Endometrial microvascular endothelial cells (primary cell): ENCODE results near the gene FFAR2. TPM values are rescaled to one million over a fixed set of nuclear protein-coding genes. Genes with fewer than 3 reads are reported as not detected.
"Not testable (repeated sequence)": the region's sequence is repeated elsewhere in the genome, so short reads cannot be mapped to it uniquely, and the experiment has no call there.

Experiments
- in situ Hi-C: cut with HindIII; loops from 2 replicates; pipeline ENCODE4 v1.10.0; 2017; ENCODE audit warnings: low sequenced_read_pairs, low pct_unique_long_range_greater_than_20kb; ENCODE audit errors: inconsistent ontology term
- total RNA-seq: library from RNA; depleted of rRNA; stranded (reverse); fragments of >200 nt; gene quantifications from one replicate; pipeline ENCODE4 v1.2.3, GENCODE V29; 2015; ENCODE audit errors: inconsistent ontology term

Gene FFAR2
- total RNA-seq, 1 donor from 2014 or later = not detected

DNA sequence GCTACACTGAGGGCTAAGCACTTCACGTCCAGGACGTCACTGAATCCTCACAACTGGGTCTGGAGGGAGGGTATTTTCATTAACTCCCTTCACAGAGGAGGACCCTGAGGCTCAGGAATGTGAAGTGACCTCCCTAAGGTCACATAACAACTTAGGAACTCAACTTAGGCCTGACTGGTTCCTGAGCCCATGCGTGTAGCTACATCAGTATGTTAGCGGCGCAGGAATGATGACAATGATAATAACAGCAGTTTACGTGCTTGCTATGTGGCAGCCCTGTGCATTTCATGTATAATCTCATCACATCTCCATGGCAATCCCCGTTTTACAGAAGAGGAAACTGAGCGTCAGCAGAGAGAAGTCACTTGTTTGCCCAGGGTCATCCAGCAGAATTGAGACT lies 23.9 kb downstream of the FFAR2 start:
- in situ Hi-C loops = no loop called here

DNA sequence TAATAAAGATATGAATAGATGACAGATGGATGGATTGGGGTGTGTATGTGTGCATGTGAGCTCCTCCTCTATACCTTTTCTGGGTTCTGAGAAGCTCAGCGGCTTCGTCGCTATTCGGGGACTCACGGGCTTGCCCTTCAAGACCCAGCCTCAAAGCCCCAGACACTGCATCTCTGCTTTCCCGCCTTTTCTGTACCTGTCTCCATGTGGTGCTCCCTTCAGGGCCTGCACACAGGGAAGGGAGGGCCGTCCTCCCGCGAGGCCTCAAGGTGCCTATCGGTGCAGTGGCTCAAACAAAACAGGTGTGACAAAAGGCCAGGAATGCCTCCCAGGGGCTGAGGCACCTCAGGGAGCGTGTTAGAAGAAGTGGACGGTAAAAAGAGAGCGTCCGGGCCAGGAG lies 26.0 kb downstream of the FFAR2 start:
- in situ Hi-C loops = no loop called here

DNA sequence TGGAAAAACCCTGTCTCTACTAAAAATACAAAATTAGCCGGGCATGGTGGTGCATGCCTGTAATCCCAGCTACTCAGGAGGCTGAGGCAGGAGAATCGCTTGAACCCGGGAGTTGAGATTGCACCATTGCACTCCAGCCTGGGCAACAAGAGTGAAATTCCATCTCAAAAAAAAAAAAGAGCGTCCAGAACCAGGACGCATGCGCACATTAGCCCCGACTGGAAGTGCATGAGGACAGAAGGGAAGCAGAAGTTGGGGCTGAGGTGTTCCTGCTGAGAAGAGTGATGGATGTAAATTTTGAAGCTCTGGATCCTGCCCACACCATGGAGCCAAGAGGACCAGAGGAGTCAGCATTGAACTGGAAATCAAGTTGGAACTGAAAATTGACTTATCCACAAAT lies 26.5 kb downstream of the FFAR2 start:
- in situ Hi-C loops = not testable (repeated sequence)

DNA sequence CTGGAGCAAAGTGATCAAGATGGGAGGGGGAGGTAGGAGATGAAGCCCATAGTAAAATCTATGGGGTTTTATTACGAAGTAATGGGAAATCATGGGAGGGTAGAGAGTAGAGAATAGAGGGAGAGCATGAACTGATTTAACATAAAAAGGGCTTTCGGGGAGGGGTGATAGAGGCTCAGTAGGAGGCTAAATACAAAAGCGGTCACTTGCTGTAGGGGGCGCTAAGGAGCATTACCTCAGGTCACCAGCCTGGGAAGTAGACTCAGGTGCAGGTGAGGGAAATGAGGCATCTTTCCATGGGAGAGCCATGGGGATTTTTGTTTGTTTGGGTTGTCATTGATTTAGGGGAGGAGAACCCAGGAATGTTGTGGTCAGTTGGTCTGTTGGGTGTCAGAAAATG lies 28.1 kb downstream of the FFAR2 start:
- in situ Hi-C loops = no loop called here

DNA sequence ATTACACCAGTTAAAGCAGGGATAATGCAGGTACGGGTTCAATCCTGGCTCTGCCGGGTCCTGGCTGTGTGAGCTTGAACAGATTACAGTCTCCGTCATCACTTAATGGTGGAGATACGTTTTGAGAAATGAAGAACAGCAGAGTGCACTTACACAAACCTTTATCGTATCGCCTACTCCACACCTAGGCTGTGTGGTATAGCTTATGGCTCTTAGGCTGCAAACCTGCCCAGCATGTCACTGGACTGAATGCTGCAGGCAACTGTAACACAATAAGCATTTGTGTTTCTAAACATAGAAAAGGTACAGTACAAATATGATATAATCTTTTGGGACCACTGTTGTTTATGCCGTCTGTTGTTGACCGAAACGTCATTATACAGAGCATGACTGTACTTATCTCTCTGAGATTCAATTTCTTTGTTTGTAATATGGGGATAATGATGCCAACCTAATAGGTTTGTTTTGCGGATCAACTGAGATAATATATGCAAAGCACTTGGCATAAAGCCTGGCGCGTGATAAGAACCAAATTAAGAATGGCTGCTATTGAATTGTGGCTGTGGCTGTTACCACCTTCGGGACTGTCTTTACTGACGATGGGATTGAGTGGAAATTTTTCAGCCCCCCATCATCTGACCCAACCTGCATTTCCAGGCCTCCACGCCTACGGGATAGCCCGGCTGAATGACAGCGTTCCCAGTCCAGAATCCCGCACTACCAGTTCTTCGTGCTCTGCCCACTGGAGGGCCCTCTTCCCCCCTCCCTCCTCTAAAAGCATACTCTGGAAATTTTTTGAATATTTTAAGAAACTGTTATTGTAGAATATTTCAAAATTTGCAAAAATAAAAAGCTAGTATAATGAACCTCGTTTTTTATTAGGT lies 31.0 kb downstream of the FFAR2 start:
- in situ Hi-C loops = no loop called here

DNA sequence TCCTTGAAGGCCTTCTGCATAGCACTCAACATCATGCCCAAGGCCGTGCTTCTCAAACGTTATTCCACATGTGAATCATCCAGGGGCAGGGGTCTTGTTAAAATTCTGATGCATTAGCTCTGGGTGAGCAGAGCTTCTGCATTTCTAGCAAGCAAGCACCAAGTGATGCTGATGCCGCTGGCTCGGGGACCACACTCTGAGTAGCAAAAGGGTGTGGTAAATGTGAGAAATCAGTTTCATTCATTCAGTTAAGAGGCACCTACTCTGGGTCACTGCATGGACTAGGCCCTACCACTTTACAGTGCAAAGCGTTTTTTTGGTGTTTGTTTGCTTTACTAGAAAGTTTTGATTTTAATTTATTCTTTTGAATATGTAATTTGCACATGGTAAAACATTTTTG lies 35.0 kb downstream of the FFAR2 start:
- in situ Hi-C loops = no loop called here

DNA sequence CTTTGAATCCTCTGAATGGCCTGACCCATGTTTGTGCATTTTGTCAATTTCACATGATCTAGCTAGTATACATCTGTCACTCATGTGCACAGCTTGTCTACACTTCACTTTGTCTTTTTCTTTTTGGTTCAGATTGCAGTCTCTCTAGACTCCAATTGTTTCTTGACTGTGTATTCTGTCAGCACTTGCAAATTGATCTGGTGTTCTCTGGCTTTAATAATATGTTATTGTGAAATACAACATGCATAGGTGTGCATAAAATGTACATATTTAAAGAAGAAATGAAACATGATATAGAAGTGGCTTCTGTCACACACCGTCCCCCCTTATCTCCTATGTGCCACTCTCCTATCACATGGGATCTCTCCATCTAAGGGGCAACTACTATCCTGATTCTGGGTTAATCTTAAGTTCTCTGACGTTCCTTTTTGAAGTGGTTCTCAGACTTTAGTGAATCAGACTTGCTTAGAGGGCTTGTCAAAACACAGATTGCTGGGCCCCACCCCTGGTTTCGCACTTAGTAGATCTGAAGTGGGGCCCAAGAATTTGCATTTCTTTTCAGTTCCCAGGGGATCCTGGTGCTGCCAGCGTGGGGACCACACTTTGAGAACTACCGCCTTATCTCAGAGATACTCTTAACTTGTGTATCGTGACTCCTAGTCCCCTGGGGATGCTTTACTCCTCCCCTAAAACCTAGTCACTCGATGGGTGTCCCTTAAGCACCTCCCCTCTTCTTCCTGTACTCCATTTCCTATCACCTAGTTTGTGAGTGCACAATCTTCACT lies 36.4 kb downstream of the FFAR2 start:
- in situ Hi-C loops = no loop called here

DNA sequence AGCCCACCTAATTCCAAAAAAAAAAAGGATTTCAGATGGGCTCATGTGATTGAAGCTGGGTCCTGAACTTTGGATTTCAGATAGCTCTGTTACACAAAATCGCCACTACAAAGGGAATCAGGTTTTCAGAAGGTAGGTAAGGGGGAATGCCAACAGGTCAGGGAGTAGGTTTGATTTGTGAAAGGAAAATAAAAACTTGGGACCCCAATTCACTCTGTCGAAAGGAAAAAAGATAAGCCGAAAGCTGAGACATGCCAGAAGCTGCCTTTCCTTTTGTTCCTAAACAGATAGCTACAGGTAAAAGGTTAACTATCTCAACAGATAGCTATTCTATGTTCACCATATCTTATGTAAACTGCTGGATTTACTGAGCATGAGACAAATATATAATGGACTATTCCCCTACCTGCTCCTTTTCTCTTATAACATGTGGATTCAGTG lies 38.2 kb downstream of the FFAR2 start:
- in situ Hi-C loops = no loop called here

DNA sequence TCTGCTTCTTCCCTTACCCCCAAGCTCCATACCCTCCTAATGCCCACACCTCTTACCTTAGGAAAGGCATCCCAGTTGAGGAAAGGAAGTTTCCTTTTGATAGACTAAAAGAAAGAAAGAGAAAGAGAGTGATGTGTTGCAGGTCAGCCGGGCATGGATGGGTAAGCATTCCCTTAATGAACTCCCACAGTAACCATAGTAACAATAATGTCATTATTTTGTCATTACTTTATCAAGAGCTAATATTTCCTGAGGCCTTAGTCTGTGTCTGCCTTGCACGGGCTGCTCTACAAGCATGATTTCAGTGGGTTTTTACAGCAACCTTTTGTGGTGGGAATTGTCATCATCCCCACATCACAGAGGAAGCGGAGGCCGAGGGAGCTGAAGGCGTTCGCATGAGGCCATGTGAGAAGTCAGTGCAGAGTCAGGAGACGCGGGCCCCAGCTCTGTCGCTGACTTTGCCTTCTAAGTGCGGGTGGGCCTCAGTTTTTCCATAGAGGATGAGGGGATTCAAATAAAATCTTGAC lies 39.7 kb downstream of the FFAR2 start:
- in situ Hi-C loops = no loop called here

DNA sequence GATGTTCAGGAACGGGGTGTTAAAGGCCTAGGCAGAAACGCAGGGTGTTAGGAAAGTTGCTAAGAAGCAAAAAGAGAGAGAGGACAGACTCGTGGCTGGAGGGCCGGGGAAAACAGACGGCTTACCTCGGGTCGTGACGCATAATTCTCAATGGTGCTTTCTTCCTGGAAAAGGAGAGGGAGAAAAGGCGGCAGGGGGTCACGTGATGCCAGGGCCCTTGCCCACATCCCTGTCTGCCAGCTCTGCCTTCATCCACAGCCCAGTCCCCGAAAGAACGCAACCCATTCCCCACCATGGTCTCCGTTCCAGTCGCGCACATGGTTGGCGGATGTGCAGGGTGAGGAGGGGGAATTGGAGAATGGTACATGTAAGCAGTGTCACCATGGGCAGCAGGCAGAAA lies 40.6 kb downstream of the FFAR2 start:
- in situ Hi-C loops = no loop called here

DNA sequence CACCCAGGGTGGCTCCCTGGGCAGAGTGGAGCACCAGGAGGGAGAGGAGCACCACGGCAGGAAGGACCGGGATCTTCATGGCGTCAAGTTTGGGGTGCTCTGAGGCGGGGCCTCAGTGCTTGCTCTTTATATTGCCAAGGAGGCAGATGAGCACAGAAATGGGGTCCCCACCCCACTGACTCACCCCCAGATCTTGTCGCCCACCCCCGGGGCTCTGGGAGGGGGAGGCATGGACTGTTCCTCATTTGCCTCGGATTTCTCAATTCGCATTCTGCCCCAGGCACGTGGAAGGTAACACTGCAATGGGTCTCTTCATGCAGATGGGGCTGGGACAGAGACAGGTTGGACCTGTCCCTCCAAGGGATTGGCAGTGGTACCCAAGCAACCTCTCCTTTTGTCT lies 42.3 kb downstream of the FFAR2 start, which contains the start of gene KRTDAP:
Gene KRTDAP (minus strand): TSS at position 101 of the 400 bp plus-strand sequence. CDS start 22 bp downstream, at position 79.
- in situ Hi-C loops = no loop called here

DNA sequence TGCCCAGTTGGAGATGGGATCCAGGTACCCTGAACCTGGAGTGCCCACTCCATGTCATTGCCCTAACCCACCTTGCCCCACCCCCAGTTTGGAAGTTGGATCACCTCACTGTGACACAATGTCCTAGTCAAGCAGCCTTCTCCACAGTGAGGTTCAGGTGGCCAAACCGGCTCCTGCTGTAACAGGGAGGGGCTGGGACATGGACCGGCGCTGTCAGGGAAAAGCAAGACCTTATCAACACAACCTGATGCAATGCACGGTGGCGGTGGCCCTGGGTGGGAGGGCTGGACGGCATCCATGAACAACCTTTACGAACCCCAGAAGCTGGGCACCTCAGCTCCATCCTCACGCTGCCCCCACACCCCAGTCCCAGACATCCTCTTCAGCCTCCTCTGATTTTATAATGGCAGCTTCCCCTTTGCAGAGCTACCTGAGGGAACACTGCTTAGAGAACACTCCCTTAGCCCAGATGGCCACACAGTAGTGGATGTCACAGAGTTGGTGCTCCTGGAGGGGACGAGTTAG lies 43.8 kb downstream of the FFAR2 start:
- in situ Hi-C loops = no loop called here

DNA sequence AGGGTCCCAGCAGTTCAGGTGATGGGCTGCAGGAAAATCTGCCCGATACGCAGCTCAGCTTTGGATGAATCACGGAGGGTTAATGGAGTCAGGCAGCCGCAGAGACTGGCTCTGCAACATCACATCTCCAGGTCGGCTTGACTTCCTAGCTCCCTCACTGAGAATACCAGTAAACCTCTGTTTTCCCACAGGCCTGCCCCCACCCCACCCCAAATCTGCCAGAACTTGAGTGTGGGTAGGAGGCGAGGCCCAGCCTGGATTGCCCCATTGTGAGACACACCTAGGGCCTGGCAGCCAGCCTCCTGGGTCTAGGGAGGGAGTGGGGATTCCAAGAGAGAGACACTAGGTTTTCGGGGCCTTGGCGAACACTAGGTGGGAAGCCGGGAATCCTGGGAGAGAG lies 45.9 kb downstream of the FFAR2 start:
- in situ Hi-C loops = no loop called here

DNA sequence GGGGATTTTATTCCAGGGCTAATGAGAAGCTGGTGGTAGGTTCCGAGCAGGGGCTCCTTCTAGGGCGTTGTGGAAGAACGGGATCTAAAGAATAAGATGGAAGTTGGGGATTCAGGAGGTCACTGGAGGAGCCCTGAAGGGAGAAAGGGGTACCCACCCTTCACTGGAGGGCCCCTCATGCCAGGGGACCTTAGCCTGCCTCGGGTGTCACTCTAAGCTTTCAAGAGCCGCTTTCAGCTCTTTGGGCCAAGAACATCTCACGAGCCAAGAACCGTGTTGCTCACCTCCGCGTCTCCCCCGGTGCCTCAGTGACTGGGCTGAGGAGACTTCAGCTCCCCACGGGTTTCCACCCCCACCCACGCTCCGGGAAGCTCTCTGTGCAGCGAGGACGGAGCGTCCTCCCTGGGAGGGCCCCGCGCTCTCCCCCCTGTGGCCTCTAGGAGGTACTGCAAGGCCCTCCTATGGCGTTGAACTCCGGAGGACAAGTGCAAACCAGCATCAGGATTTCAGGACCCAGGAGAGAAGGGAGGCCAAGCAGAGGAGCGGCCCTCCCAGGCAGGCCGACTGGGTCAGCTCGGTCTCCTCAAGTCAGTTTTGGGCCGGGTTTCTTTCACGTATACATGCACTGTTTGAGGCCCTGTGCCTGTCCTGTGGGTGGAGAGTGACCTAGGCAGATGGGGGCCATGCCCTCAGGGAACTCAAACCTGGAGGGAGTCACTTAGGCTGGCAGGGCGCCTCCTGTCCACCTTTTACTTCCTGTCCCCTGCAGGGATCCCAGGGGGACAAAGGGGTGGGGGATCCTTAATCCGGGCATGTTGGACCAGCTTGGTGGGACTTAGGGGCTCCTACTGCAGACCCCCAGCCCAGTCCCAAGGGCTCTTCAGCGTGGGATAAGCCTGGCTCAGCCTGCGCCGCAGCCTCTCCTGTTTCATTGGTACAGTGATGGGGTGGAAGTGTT lies 47.3 kb downstream of the FFAR2 start:
- in situ Hi-C loops = no loop called here

DNA sequence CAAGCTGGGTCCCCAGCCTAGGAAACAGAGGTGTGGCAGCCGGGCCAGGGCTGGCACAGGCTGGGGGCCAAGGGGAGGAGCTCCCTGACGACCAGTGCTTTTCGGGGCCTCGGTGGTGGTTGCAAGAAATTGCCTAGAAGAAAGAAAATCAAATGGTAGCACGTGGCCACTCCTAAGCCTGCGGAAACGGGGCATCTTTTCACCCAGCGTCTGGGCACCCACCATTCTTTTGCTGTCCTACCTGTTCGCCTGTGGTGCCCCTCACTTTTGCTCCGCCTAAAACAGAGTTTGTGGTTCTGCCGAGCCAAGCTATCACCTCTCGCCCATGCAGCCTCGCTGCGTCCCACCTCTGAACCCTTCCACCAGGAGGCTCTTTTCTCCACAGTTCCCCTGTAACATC lies 49.3 kb downstream of the FFAR2 start:
- in situ Hi-C loops = no loop called here

DNA sequence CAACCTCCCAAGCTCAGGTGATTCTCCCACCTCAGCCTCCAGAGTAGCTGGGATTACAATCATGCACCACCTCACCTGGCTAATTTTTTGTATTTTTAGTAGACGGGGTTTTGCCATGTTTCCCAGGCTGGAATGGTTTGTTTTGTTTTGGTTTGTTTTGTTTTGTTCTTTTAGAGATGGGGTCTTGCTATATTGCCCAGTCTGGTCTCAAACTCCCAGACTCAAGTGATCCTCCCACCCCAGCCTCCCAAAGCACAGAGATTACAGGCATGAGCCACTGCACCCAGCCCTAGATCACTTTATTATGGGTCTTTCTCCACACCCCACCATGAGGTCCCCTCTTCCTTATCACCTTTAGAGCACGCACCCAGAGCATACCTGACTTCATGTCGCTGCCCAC lies 50.2 kb downstream of the FFAR2 start:
- in situ Hi-C loops = no loop called here

DNA sequence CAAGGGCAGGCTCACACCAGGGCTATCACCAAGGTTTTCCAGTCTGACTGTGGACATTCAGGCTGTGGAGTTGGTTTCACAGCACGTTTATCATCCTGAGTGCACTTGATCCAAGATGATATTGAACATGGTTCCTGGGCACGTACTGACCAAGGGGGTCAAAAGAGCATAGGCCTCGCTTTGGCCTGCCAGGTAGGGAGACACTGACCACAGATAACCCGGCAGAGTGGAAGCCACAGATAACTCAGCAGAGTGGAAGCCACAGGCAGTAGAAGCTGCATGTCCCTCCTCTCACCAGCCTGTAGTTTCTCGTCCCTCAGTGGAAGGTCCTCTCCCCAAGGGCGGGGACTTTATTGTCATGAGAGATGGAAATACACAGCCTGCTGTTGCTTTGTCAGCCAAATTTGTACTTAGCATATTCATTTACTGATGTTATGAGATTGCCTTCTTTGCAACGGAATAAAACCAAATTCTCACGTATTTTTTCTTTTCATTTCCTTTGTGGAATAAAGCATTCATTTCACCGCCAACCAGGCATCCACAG lies 51.0 kb downstream of the FFAR2 start:
- in situ Hi-C loops = no loop called here

DNA sequence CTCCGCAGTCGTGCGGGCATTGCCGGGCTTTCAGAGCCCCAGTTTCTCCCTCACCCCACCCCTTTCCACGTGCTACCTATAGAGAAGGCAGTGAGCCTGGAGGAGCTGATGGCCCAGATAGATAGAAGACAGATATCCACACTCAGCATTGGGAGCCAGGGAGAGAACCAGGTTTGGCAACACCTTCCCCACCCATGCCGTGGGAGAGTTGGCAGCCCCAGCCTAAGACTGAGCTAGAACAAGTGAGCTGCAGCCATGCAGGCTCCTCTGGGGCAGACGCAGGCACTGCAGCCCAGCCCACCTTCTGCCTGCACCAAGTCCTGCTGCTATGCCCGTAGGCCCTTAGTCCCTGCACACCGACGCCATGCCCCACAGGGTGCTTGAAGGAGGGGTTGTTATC lies 52.6 kb downstream of the FFAR2 start:
- in situ Hi-C loops = no loop called here
